HUES6 (cell line): ENCODE data around the gene TRAF3.

Experiments
- H3K27ac ChIP-seq: 2 replicates; pipeline ENCODE4 v1.7.0; 2013; ENCODE audit warnings: low read depth, mild to moderate bottlenecking, low read length, inconsistent platforms
- H3K27me3 ChIP-seq: 2 replicates; pipeline ENCODE4 v1.6.1; 2013; ENCODE audit warnings: low read length; ENCODE audit not compliant: control insufficient read depth, insufficient read depth
- H3K36me3 ChIP-seq: 2 replicates; pipeline ENCODE4 v1.6.1; 2013; ENCODE audit warnings: low read length; ENCODE audit not compliant: control insufficient read depth, insufficient read depth
- H3K4me1 ChIP-seq: 2 replicates; pipeline ENCODE4 v1.6.1; 2013; ENCODE audit warnings: low read length; ENCODE audit not compliant: control insufficient read depth, insufficient read depth
- H3K4me3 ChIP-seq: 2 replicates; pipeline ENCODE4 v1.5.1; 2013; ENCODE audit warnings: low read depth, low read length
- H3K9ac ChIP-seq: one replicate; pipeline ENCODE4 v1.6.1; 2013; ENCODE audit warnings: mild to moderate bottlenecking, low read length
- H3K9me3 ChIP-seq: 2 replicates; pipeline ENCODE4 v1.6.1; 2013; ENCODE audit warnings: low read depth, low read length; ENCODE audit not compliant: control insufficient read depth, insufficient read depth

The TRAF3 gene

DNA sequence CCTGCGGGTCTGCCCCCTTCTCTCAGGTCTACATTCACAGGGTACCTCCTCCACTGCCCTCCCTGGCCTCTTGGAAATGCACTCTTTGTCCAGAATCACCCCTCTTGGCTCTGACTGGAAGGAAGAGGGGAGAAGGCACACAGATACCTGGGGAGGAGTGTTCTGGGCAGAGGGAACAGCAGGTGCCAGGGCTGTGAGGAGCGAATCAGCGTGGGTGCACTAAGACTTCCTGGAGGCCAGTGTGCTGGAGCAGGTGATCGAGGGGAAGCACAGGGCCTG lies 8.3 kb upstream of the TRAF3 start:
- no peak overlapping the region for H3K9ac ChIP-seq
- no peaks in the 10 kb centered on the region for H3K27me3 ChIP-seq
- no peaks in the 10 kb centered on the region for H3K4me1 ChIP-seq
- no peaks in the 10 kb centered on the region for H3K9me3 ChIP-seq
- no peaks in the 10 kb centered on the region for H3K36me3 ChIP-seq
- H3K4me3 ChIP-seq, result no peak overlapping the region
- no peak overlapping the region for H3K27ac ChIP-seq

DNA sequence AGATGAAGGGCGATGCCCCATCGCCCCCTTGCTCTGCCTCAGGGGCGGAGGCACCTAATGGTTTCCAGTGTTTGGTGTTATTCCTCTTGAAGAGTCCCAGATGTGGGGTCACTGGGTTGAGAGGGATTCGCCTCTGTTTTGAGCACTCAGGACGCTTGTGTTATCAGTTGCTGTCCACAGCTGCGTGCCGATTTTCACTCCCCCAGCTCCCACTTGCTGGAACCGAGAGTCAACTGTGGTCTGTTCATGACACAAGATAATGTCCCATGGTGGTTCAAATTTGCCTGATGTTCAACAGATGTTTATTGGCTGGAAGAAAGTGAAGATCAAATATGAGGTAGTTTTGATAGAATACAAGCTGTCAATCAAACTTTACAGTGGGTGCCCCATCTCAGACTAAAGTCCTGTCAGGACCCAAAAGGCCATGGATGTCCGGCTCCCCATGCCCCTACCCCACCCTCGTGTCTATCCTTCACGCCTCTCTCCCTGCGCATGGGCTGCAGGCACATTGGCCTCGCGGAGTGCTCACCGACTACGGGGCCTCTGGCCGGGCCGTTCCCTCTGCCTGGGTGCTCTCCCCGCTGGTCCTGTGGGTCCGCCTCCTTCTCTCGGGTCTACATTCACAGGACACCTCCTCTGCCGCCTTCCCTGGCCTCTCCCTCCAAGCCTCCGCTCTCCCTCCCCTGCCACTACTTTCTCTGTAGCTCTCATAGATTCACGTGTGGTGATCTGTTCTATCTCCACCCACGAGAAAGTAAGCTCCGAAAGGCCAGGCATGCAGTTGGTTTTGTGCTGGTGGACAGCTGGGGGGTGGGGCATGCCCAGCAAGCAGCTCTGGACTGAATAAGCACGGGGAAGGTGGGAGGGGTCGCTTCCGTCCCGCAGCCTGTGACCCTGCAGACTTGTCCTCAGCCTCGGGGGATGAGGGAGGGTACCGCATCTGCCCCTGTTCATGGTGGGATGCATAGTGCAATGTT lies 6.8 kb upstream of the TRAF3 start:
- Histone ChIP-seq H3K4me1 (peaks cover 5% of the 10 kb centered on the region; the same call in 1 of the 2 replicates), H3K9ac (no peak overlapping the region), H3K9me3 (no peaks in the 10 kb centered on the region), H3K4me3 (no peak overlapping the region), H3K27ac (no peak overlapping the region), H3K36me3 (no peaks in the 10 kb centered on the region), H3K27me3 (no peaks in the 10 kb centered on the region)

DNA sequence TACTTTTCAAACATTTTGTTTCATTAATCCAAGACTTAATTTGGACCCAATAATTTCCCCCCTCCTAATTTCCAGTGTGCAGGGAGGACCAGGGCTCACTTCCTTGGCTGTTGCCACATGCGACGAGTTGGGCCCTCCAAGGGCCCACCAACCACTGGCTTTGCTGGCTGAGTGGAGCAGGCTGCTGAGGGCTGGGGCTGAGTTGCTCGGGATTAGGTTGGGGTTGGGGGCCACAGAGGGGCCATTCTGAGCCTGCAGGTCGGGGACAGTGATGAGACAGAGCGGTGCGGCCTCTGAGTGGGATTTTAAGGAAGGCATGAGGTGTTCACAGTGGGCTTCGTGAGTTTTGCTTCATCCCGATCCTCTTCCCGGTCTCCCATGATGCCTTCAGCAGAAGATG lies 6.1 kb upstream of the TRAF3 start:
- H3K9me3 ChIP-seq, result no peaks in the 10 kb centered on the region
- peaks cover 7% of the 10 kb centered on the region; the same call in 1 of the 2 replicates for H3K4me1 ChIP-seq
- H3K36me3 ChIP-seq, result no peaks in the 10 kb centered on the region
- H3K27me3 ChIP-seq, result no peaks in the 10 kb centered on the region
- no peak overlapping the region for H3K27ac ChIP-seq
- no peak overlapping the region for H3K4me3 ChIP-seq
- no peak overlapping the region for H3K9ac ChIP-seq

DNA sequence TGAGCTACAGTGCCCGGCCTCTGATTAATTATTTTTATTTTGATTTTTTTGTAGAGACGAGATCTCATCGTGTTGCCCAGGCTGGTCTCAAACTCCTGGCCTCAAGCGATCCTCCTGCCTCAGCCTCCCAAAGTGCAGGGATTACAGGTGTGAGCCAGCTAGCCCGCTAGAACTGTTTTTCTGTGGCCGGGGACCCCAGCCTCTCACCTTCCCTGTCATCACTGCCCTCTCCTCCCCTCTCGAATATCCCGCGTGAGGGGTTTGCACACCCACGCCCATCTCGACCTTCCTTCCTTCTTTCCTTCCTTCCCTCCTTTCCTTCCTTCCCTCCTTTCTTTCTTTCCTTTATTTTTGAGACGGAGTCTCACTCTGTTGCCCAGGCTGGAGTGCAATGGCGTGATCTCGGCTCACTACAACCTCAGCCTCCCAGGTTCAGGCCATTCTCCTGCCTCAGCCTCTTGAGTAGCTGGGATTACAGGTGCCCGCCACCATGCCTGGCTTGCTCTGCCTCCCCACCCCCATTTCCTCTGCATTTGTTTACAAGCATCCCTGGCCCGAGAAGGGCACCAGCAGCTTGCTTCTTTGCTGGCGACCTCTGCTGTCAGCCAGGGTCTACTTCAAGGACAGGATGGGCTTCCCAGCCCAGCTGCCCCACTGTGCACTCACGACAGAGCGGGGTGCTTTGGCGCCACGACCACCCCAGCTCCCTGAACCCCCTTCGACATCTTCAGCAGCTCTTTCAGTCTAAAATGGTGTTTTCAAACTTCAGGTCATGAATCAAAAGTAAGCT lies 4.3 kb upstream of the TRAF3 start:
- Histone ChIP-seq H3K4me1 (peaks cover 14% of the 10 kb centered on the region), H3K9ac (no peak overlapping the region), H3K27me3 (no peaks in the 10 kb centered on the region), H3K27ac (no peak overlapping the region), H3K4me3 (no peak overlapping the region), H3K9me3 (no peaks in the 10 kb centered on the region), H3K36me3 (no peaks in the 10 kb centered on the region)

DNA sequence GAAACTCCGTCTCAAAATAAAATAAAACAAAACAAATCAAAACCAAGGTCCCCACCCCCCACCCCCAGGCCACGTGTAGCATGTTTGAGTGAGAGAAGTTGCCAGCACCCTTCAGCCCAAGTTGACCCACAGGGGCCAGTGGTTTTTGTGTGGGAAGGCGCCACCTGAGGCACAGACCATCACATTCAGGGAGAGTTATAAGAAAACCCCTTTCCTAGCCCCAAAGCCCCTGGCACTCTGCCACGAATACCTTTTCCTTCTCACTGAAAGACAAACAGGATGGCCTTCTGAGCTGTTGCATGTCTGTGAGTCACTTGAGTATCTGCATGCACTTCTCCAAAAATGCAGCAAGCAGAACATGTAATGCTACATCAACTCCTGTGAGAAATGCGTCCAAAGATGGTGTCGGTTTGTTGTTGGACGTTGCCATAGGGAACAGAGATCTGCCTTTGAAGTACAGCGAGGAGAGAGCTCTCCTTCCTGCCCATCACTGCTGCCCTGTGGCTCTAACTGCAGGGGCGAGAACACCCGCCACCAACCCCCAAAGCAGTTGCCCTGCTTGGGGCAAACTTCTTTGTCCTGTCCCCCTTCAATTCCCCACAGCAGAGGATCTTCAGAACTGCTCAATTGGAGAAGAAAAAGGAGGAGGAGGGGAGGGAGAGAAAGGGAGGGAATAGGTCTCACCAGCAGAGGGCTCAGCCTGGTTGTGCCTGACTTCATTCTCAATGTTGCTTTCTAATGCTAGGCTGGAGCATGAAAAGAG lies 2.7 kb upstream of the TRAF3 start:
- Histone ChIP-seq H3K27ac (no peak overlapping the region), H3K9me3 (no peaks in the 10 kb centered on the region), H3K27me3 (peaks cover 12% of the 10 kb centered on the region), H3K4me1 (peaks cover 28% of the 10 kb centered on the region), H3K36me3 (no peaks in the 10 kb centered on the region), H3K9ac (no peak overlapping the region), H3K4me3 (no peak overlapping the region)

DNA sequence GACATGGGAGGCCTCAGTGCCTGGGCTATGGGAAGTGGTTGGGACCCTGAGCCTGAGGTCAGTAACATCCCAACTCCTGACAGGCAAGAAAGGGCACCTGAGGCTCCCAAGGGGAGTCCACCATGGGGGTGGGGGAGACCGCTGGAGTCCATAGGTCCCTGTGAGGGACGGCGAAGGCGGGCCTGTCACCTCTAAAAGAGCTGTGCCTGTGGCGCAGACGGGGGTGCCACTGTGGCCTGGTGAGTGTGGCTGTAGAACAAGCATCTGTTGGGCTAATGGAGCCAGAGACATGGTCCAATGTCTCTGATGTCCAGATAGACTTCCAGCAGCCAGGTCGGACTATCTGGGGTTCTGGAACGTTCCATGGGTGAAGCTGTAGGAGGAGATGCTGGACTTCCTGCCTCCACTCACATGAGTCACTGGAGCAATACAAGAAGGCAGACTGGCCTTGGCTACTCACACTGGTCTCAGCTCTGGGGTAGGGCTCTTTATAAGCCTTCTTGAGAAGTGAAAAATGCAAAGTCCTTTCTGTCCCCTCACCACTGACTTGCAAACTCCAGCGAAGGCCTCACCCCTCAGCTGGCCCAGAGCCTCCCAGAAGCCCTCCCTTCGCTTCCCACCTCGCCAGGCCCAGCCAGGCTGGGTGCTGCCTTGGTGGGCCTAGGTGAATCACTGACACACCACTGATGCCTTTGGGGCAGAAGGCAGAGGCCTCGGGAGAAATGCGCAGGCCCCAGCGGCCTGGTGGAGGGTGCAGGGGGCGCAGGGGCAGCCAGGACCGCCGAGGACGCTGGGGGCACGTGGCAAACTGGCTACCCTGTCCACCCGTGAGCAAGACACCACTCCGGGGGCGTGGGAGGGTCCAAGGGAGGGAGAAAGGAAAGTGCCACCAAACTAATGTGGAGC lies 1.1 kb upstream of the TRAF3 start:
- Histone ChIP-seq H3K4me1 (peaks cover 40% of the 10 kb centered on the region), H3K36me3 (no peaks in the 10 kb centered on the region), H3K9me3 (no peaks in the 10 kb centered on the region), H3K4me3 (peak overlapping the region; percentile 62), H3K27ac (no peak overlapping the region), H3K9ac (peak overlapping the region; percentile 54), H3K27me3 (peaks cover 12% of the 10 kb centered on the region)

DNA sequence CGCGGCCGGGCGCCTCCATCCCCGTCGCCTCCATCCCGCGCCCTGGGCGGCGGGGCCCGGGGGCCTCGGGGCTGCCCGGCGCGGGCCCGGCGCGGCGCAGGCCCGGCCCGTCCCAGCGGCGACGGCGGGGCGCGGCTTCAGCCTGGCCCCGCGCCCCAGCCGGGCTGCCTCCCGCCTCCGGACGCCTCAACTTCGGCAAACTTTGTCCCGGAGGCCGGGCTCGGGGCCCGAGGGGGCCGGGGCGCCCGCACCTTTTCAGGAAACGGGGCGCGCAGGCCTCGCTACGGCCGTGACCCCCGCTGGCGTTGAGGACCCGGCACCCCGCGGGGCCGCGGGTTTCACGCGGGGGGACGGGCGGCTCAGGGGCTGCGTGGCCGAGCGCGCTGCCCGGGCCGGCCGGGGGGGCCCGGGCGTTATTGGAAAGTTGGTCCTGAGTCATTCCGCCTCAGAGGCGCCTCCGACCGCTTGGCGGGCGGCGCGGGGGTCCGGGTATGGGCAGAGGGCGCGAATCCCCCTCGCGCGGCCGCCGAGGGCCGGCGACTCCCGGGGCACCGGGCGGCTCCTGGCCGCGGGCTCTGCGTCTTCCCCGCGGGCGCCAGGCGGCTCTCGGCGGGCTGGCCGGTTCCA lies 575 bp downstream of the TRAF3 start:
- Histone ChIP-seq H3K9me3 (no peaks in the 10 kb centered on the region), H3K4me3 (peak overlapping the region; percentile 67), H3K9ac (peak overlapping the region; percentile 65), H3K27ac (no peak overlapping the region), H3K27me3 (peaks cover 12% of the 10 kb centered on the region), H3K36me3 (no peaks in the 10 kb centered on the region), H3K4me1 (peaks cover 40% of the 10 kb centered on the region)

DNA sequence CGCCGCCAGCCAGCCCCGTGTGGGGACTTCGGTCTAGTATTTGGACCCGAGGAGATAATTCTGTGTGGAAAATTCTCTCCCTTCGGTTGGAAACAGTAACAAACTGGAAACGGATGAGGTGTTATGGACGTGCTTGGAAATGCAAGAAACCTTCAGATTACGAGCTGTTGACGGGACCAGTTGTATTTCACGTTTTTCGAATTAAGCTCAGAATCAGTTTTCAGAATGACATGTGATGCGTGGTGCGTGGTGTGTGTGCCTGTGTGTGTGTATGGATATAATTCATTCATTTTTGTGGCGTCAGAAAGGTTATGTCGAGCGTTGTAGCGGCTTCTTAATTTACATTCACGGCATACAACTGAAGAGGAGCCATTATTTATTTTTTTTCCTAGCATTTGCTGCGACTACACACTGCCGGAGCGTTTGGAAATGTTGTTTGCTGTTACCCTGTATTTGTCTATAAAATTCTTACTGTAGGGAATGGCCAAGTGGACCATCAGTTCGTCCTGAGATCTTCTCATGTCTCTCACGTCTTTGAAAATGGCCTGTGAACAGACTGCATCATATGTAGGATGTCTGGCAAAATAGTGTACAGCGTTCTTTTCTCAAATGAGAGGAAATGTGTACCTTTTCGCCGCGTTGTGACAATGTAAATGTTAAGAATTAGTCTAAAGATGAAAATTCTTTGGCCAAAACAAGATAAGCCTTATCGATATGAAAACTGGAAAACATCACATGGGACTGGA lies 1.3 kb downstream of the TRAF3 start:
- peaks cover 40% of the 10 kb centered on the region for H3K4me1 ChIP-seq
- peaks cover 12% of the 10 kb centered on the region for H3K27me3 ChIP-seq
- H3K36me3 ChIP-seq, result no peaks in the 10 kb centered on the region
- peak overlapping the region; percentile 65 for H3K9ac ChIP-seq
- no peak overlapping the region for H3K27ac ChIP-seq
- H3K9me3 ChIP-seq, result no peaks in the 10 kb centered on the region
- peak overlapping the region; percentile 67 for H3K4me3 ChIP-seq

DNA sequence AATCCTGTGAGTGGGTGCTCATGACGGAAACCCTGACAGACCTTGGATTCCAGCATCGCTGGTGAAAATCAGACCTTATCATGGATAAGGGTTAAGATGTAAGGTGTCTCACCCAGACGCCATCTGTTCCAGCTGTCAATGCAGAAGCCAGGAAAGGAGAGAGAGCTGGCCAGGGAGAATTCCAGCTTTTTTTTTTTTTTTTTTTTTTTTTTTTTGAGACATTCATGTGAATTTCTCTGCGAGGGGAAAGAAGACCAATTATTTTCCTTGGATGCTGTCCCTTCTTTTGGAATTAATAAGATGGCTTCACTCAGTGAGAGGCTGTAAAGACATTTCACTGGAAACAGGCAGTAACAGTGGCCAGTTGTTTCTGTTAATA lies 1.8 kb downstream of the TRAF3 start:
- no peaks in the 10 kb centered on the region for H3K9me3 ChIP-seq
- H3K4me3 ChIP-seq, result peak overlapping the region; percentile 67
- H3K4me1 ChIP-seq, result peaks cover 40% of the 10 kb centered on the region
- no peak overlapping the region for H3K27ac ChIP-seq
- no peaks in the 10 kb centered on the region for H3K36me3 ChIP-seq
- H3K9ac ChIP-seq, result no peak overlapping the region
- peaks cover 12% of the 10 kb centered on the region for H3K27me3 ChIP-seq
